ENCODE results near the gene TTC31.
A peak's percentile ranks its signal among the peaks of the same experiment; 100 is the strongest.

TTC31 gene

DNA sequence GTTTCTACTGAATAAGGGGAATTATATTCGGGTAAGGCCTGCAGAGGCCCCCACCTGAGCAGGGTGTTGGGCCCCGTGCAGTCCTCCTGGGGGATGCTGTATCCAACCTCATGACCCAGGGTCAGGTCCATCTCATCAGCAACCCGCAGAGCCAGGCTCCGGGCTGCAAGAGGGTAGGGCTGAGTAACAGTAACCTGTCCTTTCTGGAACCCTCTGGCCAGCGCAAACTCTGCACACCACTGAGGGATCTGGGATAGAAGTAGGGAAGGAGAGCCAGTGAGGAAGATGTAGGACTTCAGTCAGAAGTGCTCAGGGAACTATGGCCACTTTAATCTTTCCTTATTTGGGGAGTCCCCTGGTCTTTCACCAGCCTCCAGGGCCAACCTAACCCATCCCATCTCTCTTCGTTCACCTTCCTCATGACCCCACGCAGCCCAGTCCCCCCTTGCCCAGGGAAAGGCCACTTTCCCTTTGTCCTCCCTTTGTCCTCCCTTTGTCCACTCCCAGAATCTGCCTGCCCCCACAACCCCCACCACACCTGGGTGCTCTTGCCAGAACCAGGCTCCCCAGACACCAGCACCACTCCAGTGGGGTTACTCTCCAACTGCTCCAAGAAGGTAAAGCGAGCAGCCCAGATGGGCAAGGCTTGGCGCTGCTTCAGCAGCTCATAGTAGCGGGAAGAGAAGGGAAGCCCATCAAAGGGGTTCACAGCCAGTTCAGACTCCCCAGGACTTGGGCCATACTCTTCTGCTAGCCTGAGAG is 42.3 kb downstream of the TTC31 start:
- DNase-seq = no peak

DNA sequence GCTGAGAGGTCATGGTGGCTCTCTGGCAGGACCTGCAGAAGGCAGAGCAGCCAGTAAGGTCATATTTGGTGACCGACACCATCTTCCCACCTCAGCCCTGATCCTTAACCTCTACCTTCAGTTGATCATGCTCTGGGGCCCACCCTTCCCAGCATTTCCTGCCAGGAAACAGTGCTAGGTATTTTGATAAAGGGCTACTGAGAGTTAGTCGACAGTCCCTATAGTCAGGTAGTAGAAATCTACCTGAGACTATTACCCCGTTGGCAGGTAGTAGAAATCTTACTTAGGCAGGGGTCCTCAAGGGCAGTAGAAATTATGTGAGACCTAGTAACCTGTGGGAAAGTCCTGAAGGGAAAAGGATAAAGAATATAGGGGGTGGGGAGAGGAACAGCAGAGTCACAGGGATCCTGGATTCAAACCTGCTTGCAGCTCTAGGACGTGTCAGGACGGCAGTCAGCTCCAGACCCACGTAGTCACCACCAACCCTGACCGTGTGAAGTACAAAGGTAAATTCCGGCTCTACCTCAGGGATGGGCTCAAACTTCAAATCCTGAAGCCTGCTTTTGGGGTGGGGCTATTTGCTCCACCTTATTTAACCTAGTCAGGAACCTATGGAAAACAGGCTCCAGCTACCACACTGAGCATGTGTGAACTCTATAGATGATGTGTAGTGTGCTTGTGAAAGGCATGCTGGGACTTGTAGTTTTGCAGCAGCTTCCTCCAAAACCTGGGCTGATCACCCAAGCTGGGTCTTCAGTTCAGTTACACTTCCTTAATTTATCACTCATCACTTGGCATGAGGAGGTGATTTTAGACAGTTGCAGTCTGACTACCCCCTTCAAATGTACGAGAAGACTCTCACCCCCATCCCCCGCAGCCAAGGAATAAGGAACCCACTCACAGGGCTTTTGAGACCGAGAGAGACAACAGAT is 43.1 kb downstream of the TTC31 start, which contains the start of gene DQX1:
TSS of gene DQX1 (minus strand) at position 515 of the 932 bp plus-strand sequence. CDS start at position 13, 502 bp downstream.
- peak in 6 of 56 donors; percentile 2 to 20 (median 12) for DNase-seq

DNA sequence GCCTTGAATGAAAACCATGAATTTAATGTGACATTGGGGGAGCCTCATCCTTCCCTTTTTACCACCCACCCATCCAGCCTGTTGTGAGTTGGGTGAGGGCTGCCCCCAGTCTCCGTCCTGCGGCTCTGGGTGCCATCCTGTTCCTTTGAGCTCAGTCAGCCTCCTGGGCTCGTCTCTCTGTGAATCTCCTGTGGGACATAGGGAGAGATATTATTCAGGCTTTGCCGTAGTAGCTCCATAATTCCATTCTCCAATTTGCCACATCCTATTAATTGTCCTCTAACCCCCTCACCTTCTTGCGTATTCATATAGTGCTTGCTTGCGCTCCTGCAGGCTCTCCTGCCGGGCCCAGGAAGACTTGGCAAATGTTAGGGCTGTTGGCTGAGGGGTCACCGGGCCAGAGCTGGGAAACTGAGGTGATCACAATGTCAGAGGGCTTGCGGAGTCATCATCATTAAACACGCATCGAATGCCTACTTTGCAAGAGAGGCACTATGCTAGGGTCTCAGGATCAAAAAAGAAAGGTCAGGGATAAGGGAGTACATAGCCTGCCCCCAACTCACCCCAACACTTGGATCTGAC is 43.9 kb downstream of the TTC31 start:
- no peak for DNase-seq

DNA sequence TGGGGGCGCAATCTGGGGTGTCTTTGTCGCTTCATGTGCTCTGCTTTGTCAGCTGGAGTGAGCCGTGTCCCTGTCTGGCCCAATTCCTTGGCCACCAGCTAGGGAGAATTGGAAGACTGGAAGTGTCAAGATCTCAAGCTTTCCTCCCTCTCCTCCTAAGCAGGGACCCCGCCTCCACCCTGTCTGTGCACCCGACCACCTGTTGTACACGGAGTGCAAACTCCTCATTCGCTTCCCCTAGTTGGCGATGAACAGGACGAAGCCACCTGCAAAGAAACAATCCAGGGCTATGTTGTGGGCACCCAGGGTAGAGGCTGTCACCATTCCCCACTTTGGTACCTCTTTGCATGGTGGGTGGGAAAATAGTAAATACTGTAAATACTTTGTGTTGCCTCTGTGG is 44.9 kb downstream of the TTC31 start:
- no peak for DNase-seq

DNA sequence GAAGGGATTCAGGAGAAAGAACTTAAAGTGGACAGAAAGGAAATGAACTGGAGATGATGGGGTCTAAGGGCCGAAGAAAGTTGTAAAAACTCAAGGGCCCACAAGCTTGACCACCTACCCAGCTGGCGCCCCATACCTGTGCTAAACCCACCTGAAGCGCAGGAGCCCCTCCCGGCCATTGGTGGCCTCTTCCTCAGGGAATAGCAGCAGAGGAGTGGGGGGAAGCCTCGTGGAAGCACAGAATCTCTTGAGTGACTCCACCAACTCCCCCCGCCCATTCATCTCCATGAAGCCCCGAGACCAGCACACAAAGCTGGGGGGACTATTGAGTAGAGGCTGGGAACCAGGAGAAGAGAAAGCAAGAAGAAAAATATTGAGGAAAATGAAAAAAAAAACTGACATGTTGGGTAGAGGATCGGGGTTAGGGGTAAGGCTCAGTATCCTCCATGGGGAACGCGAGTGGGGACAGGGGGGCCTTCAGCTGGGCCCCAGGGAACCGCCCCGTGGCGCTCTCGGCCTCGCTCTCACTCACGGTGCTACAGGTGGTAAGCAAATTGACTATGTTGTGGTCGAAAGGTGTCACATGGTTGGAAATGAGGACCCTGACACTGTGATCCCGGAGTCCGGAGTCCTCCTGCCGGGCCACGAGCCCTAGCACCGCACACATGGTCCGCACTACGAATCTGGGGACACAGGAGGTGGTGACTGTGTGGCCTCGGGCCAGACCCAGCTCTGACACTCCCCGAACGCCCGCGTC is 45.9 kb downstream of the TTC31 start:
- DNase-seq = peak in 1 of 56 donors; percentile 73

DNA sequence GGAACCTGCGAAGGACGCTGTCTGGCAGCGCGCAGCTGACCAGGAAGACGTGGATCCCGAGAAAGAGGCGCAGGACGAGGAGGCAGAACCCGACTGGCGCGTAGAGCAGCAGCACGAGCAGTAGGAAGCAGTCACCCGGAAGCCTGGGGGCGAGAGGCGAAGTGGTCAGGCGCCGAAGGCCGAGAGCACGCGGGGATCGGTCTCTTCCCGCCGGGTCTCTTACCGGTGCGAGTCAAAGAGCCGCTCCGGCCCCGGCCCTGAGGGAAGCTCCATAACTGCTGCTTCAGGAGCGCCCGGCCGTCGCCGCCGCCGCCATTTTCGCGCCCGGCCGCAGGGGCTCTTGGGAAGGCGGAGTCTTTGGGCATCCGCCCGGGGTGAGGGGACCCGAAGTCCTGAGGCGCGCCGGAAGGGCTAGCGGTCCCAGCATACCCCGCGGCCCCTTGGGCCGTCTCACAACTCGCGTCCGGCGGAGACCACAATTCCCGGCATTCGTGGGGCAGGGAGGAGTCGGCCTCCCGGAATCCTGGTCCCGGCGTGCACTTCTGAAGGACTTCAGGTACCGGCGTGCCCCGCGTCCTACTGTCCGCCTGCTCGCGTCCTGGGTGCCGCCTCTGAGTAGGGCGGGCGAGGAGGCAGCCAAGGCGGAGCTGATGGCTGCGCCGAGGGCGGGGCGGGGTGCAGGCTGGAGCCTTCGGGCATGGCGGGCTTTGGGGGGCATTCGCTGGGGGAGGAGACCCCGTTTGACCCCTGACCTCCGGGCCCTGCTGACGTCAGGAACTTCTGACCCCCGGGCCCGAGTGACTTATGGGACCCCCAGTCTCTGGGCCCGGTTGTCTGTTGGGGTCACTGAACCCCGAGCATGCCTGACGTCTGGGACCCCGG is 46.7 kb downstream of the TTC31 start, which contains the start of the genes AUP1 and HTRA2:
TSS of gene AUP1 (minus strand) at position 350 of the 882 bp plus-strand sequence. CDS start at position 273, 77 bp downstream.
TSS of gene HTRA2 (plus strand) at position 577 of the 882 bp plus-strand sequence. CDS start at position 651, 74 bp downstream.
- peak; percentile 59 to 99 (median 98) for DNase-seq

DNA sequence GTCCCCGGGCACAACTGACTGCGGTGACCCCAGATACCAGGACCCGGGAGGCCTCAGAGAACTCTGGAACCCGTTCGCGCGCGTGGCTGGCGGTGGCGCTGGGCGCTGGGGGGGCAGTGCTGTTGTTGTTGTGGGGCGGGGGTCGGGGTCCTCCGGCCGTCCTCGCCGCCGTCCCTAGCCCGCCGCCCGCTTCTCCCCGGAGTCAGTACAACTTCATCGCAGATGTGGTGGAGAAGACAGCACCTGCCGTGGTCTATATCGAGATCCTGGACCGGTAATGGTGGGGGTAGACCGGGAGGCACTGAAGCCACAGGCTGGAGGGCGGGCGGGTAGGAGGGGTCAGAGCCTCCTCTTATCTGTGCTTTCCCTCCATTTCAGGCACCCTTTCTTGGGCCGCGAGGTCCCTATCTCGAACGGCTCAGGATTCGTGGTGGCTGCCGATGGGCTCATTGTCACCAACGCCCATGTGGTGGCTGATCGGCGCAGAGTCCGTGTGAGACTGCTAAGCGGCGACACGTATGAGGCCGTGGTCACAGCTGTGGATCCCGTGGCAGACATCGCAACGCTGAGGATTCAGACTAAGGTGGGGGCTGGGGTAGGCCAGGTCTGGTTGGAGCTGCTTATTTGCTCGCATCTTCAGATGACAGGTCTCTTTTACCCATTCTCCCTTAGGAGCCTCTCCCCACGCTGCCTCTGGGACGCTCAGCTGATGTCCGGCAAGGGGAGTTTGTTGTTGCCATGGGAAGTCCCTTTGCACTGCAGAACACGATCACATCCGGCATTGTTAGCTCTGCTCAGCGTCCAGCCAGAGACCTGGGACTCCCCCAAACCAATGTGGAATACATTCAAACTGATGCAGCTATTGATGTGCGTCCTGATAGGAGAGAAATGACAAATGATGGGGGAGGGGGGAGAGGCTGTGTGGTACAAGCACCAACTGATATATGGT is 47.6 kb downstream of the TTC31 start:
- peak in 24 of 56 donors; percentile 10 to 65 (median 38) for DNase-seq

DNA sequence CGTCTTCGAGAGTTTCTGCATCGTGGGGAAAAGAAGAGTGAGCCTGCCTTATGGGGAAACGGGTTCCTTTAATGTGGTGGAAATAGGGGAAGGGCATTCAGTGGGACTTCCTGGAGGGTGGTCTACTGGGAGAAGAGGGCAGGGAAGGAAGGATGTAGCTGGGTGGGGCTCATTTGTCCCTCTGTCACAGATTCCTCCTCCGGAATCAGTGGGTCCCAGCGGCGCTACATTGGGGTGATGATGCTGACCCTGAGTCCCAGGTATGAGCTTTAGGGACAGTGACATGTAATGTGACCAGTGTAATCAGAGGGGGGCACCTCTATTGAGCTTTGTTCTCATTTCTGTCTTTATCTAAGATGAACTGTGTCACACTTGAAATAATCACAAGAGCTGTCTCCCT is 48.8 kb downstream of the TTC31 start:
- DNase-seq = no peak

DNA sequence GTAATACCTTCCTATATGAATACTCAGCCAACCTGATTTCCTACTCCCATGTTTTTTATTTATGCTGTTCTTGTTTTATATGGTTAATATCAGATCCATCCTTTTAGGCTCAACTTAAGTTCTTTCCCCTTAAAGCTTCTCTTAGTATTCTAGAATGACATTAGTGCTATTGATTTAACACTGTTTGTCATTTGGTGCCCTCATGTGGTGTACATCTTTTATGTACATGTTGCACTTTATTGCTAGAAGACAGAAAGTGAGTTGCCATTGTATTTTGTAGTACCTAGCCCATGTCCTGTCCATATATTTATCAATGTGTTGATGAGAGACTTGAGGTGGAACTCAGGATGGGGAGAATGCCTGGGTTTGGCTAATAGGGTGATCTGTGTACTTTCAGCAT is 49.3 kb downstream of the TTC31 start:
- no peak for DNase-seq

DNA sequence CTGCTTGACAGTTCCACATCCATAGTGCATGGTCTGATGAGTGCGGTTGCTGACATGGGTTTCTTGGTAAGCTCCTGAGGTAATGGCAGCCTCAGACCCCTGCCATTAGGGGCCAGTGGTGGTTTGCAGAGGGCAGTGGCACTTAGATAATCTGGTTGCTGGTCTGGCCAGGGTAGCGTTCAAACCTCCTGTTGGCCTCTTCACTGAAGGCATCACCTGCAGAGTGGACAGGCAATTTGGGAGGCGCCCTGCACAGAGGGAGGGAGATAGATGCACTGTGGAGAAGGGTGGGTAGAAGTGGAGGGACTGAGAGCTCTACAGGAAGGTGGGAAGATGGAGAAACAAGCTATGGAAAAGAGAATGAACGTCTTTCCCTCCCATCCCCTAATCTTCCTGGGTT is 50.6 kb downstream of the TTC31 start:
- no peak for DNase-seq

DNA sequence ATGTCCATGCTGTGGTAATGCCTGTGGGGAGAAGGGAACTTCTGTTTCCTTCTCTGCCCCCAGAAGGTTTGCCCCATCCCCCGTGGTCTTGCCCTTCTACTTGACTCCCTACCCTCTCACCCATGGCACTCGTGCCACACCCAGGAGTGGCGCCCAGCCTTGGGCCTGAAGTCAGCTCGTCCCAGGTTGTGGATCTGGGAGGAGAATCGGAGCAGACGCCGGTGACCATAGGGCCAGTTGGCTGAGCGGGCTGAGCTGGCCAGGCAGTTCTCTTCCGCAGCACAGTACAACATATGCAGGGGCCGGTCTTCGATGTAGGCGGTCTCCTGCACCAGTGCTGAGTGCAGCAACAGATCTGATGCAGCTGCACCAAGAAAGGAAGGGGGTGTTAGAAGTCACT is 51.5 kb downstream of the TTC31 start:
- no peak for DNase-seq

DNA sequence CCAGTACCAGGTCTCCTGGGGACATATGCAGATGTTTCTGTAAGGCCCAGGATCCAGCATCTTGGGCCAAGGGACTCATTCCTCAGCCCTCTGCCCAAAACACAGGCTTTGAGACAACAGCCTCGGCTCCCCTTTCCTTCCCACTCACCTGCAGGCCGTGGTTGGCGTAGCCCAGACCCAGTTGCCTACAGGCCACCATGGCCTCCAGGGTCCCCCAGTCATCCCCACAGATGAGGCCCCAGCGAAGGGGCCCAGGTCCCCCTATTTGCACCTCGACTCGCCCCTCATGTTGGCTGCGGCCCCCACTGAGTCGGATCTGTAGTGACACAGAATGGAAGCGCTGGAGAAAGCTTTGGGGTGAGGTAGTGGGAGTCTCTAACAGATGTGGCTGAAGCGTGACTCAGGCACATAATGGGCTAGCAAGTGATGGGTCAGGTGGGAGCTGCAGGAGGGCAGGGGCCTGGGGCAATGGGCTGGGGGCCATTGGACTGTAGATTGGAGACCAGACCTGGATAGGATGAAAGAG is 52.6 kb downstream of the TTC31 start:
- no peak for DNase-seq

DNA sequence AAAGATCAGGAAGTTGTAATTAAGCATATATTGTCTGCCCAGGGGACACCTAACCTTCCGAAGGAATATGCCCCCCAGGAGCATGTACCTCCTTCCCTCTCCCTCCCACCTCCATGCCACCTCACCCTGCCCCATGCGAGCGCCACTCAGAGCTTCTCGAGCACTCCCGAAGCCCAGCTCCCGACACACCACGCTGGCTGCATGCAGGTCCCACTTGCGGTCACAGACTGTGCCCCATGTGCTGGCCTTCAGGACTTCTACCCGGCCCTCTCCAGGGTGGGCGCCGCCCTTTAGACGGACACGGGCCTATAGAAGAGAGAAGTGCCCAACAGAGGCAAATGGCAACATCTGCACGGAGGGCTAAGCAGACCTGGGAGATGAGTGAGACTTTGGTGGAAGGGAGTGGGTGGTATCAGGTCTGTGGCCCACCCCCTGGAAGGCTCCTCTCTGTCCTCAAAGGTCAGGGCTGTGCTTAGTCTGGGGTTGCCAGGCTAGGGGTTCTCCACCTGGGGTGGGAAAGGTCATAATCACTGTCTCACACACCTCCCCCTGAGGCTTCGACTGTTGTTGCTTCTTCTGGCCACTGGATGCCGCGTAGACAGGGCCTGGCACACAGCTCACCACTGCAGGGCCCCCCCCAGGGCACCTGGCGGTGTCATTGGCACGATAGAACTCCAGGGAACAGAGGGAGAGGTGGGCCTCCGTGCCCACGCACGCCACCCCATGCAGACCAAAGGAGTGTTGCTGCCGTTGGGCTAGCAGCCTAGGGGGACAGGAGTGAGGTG is 53.5 kb downstream of the TTC31 start:
- DNase-seq = no peak

DNA sequence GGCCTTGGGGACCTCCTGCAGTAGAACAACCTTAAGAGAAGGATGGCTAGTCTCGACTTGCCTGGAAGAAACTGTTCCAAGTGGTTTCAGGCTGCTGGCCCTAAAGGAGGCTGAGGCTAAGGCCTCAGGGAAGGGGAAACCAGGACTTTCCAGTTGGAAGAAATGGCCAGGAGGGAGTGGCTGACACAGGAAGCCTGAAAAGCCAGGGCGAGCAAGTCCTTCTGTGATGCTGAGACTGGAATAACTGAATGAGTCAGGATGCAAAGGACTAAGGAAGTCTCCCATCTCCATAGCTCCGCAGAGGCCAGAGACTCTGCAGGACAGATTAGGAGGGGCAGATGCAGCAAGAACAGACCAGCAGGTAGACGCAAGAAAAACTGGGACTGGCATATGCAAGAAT is 54.3 kb downstream of the TTC31 start:
- no peak for DNase-seq

DNA sequence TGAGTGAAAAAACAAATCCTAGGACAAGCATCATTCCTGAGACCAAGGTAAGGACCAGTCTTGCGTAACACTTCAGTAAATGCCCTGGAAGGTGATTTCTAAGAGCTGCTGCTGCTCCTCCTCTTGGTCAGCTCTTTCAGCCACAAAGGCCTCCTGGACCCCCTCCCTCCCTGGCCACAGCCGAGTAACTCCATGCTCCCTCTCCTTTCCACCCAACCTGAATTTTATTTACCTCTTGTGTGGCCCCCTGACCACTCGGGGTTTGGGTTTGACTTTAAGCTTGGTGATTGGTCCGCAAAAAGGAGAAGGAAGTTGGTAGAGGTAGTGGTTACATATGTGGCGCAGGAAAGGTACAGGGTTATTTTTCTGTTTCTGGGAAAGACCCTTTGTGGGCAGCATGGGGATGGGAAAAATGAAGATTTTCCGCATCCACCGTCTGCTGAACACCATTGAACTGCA is 56.0 kb downstream of the TTC31 start:
- DNase-seq = no peak

DNA sequence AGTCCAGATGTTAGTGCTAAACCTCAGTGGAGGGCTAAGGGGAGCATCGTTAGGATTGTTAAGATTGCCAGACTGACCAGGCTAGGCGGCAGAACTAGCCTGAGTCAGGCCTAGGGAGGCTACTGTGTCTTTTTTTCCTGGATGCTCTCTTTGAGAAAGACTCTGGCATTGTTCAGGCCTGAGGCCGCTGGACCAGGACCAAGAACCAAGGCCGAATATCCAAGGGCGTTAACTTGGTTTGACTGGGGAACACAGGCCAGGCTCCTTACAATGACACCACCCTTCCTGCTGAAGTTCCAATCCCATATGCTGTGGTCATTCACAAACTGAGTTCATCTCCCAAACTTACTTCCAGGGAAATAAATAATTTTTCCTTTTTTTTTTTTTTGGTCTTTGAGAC is 57.4 kb downstream of the TTC31 start:
- no peak for DNase-seq

DNA sequence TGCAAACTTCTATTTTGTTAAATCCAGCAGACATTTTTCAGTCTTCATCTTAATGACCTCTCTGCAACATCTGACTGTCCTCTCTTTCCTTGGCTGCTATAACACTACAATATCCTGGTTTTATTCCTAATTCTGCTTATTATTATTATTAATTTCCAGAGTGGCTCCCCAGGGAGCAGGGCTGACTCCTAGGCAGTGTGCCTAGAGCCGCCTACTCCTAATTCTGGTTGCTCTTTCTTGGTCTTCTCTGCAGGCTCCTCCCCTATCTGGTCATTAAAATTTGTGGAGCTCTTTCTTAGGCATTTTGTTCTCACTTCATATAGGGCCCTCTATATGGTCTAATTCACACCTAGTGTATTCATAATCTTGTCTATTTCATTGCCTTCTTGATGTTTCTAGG is 60.1 kb downstream of the TTC31 start:
- no peak for DNase-seq

Data from amygdala (tissue), 56 donors.